Stimulated activated CD8-positive, alpha-beta memory T cell treated with anti-CD3 and anti-CD28 coated beads, Interleukin-2, amount 100 ng/mL, for 1 hour (primary cell): ENCODE measurements around the gene KCNA2.

Experiments
- DNase-seq, 2 donors: peaks; one replicate each; pipeline ENCODE4 v3.0.0-alpha.2; 2020; ENCODE audit warnings: low read depth in 2 of 2

Gene KCNA2

GRCh38 chr1:110602466-110602865 lies 3.7 kb downstream of the KCNA2 start:
- DNase-seq, result no peak

GRCh38 chr1:110601332-110601731 lies 4.8 kb downstream of the KCNA2 start:
- DNase-seq, result no peak

GRCh38 chr1:110600716-110601115 lies 5.4 kb downstream of the KCNA2 start:
- DNase-seq, result no peak

DNA sequence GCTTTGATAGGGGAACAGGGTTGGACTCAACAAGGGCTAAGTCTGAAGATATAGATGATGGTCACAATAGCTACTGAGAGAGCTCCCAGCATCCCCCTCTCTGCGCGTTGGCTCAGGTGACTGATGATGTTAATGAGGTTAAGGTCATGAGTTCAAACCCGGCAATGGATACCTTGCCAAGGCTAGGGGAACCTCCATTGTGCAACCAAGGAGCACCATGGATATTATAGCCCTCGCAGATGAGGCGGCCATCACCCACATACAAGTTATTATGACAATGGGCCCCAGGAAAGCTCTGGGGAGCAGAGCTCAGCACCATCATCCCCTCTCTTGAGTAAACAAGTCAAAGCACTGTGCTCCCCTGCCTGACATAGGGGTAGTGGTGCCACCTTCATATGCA lies 8.2 kb downstream of the KCNA2 start:
- no peak for DNase-seq

DNA sequence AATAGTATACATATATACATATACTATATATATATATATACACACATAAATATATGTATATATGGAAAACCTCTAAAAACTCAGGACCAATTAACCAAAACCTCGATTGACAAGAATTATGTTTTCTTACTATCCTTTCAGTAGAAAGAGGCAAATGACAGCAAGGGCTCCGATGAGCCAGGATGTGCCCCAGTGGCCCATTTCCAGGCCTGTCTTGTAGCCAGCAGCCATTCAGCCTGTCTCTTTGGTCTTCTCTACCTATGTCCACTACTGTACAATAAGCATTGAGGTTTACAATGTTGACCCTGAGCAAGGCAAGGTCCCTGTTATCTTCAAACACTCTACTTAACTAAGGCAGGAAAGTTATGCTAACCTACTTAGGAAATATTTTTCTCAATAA lies 9.8 kb downstream of the KCNA2 start:
- no peak for DNase-seq

DNA sequence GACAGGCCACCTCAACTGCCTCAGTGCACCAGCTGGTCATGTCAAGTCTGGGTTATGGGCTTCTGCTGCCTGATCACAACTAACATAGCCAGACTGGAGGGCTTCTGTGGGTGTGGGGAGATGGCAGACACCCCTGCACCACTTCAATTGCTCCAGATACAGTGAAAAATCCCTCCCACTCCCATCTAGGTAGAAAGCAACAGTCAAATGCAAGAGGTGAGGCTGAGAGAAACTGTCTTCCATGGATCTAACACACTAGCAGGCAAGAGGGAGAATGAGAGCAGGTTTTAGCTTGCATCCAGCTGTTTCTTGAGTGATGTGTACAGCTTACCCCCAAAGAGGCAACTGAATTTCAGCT lies 10.8 kb downstream of the KCNA2 start:
- DNase-seq, result no peak

DNA sequence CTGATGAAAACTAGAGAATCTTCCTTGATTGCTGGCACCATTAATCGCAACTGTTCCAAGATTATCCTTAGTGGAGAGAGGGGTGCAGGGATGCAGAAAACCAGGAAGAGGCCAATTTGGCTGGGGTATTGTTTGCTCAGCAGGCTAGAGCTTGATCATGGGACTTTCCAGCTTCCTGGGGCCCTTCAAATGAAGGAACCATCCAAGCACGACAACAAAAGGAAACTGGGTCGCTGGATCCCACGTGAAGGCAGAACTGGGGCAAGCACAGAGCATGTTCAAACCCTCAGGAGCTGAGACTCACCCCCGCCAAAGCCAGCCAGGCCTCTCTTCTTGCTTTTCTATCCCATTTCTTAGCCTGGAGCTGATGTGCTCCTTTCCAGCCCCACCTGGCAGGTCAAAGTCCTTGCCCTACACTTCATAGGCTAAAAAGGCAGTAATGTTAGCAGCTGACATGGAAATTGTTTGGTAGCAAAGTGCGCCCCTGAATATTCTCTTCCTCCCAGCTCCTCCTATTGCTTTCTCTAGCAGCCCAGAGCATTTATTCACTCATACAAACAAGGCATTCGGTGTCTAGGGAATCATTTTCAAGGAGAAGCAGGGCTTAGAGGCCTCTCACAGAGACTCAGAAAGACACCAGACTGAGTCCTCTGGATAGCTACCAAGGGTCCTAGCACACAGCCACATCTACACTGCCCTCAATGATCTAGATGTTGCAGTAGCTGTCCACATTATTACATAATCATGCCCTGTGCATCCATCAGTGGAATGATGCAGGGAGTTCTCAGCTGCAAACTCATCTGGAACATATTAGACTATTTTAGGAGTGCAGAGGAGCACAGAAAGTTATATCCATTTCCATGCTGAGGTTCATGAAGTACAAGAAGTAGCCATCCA lies 11.5 kb downstream of the KCNA2 start:
- no peak for DNase-seq

GRCh38 chr1:110593902-110594301 lies 12.3 kb downstream of the KCNA2 start:
- DNase-seq, result no peak

DNA sequence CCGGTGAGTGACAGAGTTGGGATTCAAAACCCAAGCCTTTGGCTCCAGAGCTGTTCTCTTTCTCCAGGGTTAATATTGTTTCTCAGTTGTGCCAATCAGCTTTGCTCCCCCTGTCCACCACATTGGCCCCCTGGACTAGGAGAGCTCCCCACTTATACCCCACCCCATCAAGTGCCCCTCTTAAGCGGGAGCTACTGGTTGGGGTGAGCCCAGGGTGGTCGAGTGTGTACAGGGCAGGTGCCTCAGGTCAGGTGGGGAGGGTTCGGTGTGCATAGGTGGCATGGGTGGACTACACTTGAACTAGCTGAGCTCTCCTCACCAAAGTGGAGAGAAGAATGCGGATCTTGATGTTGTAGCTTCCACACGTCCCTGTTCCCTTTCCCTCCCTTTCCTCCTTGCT lies 14.2 kb downstream of the KCNA2 start:
- no peak for DNase-seq

GRCh38 chr1:110588991-110589390 lies 17.2 kb downstream of the KCNA2 start:
- DNase-seq, result no peak

DNA sequence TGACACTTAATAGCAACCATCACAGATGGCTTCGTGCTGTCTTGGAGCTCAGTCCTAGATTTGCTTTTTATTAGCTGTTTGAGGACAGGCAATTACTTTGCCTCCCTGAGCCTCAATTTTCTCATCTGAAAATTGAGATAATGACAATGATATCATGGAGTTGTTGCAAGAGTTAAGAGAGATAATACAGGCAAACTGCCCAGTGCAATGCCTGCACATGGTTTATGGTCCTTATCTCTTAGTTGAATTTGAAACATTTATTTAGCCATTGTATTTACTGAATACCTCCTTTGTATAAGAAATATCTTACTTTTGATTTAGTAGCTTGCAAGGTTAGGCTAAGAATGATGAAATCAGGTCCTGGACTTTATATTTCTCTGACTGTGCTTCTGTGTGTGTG lies 17.7 kb downstream of the KCNA2 start:
- DNase-seq, result no peak

- DNase-seq, result no peak
These were observed 18.3 kb downstream of the KCNA2 start for GRCh38 chr1:110587906-110588305.

- DNase-seq, result no peak
These were observed 20.7 kb downstream of the KCNA2 start for GRCh38 chr1:110585481-110585880.

DNA sequence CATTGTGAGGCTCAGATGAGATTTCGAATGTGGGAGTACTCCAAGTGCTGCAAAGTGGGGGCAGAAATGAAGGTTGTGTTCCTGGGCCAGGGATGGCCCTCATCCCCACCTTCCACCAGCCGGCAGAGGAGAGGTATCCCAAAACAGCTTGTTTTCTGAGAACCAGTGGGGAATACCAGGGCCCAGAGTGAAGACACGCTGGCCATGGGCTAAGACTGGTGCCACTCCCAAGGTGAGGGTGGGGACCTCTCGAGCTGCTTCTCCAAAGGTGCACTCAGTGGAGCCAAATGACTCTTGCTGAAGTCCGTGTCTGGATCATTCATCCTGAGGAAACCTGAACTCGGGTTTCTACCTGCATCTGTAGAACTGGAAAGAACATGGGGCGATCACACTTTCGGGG lies 22.1 kb downstream of the KCNA2 start:
- DNase-seq, result no peak

DNA sequence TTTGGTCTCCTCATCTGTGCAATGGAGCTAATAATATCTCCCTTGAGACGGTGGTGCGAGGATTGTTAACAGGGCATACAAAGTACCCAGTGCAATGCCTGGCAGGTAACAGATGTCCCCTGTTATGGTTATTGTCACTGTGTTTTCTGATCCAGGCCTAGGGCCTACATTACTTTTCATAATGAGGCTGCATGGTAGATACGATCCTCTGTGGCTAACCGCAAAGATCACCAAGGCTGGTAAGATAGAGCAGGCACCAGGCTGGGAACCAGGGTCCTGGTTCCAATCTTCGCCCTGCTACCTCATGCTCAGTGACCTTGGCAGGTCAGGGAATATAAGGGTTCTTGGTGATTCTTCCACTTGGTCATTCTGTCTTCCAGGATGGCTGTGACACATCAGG lies 22.7 kb downstream of the KCNA2 start:
- no peak for DNase-seq

DNA sequence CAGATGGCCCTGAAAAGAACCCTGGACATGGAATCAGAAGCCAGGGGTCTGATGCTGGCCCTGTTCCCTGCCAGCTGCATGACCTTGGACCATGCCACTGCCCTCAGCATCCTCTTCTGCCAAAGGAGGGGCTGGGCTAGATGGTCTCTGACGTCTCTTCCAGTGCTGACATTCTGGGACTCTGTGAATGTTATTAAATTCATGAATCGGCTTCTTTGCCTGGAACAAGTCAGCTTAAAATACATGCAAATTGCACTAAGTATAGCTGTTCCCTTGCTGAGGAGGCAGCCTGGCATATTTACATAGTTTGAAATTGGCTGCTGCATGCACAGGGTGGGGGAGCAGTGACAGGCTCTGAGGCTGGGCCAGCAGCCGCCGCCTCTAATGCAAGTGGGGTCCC lies 23.8 kb downstream of the KCNA2 start:
- no peak for DNase-seq

- no peak for DNase-seq
These were observed 24.4 kb downstream of the KCNA2 start for GRCh38 chr1:110581682-110582145.

- no peak for DNase-seq
These were observed 25.9 kb downstream of the KCNA2 start for GRCh38 chr1:110580244-110580643.

GRCh38 chr1:110579460-110579859 lies 26.7 kb downstream of the KCNA2 start:
- no peak for DNase-seq

GRCh38 chr1:110576441-110576840 lies 29.7 kb downstream of the KCNA2 start:
- no peak for DNase-seq

DNA sequence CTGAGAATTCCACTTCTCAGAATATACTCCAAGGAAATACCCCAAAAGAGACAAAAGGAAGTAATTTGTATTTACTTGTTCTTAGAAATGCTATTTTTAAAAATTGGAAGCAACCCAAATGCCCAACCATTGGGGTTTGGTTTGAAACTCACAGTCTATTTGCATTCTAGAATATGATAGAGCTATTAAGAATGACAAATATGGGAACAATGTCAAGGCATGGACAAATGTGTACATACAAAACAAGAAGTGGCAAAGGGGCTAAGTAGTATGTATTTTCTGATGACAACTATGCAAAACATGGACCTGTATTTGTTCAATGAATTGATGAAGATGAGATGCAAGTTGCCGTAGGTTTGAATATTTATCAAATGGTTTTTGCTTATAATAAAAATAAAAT lies 32.8 kb downstream of the KCNA2 start:
- DNase-seq, result no peak

DNA sequence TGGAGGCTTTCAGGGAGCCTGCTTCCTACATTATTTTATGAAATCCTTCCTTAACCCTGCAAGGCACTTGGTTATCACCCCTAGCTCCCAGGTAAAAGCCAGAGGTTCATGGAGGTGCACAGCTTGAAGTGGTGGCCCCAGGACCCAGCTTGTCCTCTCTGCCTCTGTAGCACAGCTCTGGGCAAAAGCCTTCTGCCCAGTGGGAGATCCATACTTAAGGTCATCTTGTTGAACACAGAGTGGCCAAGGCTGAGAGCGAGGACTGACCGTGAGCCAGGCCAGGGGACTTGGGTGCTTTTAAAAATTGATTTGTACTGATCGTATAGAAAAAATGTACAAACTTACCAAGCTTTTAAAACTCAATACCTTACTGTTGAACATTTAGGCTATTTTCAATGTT lies 33.4 kb downstream of the KCNA2 start:
- no peak for DNase-seq

DNA sequence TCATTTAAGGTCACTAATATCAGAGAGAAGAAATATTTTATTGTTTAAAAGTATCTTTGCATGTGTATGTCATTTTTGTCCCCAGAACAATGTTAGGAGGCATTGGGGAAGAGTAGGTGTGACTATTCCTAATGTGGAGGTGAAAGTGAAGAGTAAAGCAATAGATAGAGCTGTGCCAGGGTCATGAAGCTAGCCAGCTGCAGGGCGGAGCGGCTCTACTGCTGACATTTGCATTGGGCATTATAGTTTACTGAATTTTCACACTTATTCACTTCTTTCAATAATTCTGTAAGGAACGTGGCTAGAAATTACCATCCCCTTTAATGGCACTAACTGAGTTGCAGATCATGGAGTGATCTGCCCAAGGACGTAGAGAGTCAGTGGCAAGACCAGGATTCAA lies 35.3 kb downstream of the KCNA2 start:
- DNase-seq, result no peak

- no peak for DNase-seq
These were observed 35.9 kb downstream of the KCNA2 start for GRCh38 chr1:110570307-110570706.
